IMR-90 (cell line): Measurements from ENCODE around the gene ARPC1A. TPM values are rescaled to one million over a fixed set of nuclear protein-coding genes. Genes with fewer than 3 reads are reported as not detected.

Source experiments
- ATAC-seq: fragments of 200-7000 bp; cut with Tn5 transposase; 2 replicates; pipeline ENCODE4 v1.9.1; 2020; ENCODE audit warnings: low read depth, mild to moderate bottlenecking, moderate library complexity
- BruUV-seq: library from RNA; stranded (reverse); fragments of 400-500 nt; replicated peaks from 2 replicates; lab custom pipeline; 2021; lab: Mats Ljungman, UMichigan
- CTCF ChIA-PET: fragments of 300-600 bp; formaldehyde crosslinking; extraction: SDS; loops from one replicate; lab custom pipeline; 2021; ENCODE audit warnings: antibody characterized with exemption; lab: Yijun Ruan, JAX
- POLR2A ChIA-PET: fragments of 300-600 bp; sonication (Branson Sonifier 250); formaldehyde crosslinking; loops from one replicate; lab custom pipeline; 2022; ENCODE audit warnings: antibody characterized with exemption; ENCODE audit not compliant: unreplicated experiment; lab: Charles Lee
- DNase-seq: peaks from one replicate; pipeline ENCODE4 v3.0.0; 2013
- H2AFZ ChIP-seq: replicated peaks from 2 replicates; pipeline ENCODE3; 2013; ENCODE audit warnings: low read length, mild to moderate bottlenecking; ENCODE audit not compliant: poor library complexity
- H2AK5ac ChIP-seq: 2 replicates; pipeline ENCODE4 v1.6.1; 2013; ENCODE audit warnings: low read depth, low read length, inconsistent platforms
- H2AK9ac ChIP-seq: replicated peaks from 2 replicates; pipeline ENCODE3; 2013; ENCODE audit warnings: mild to moderate bottlenecking, low read depth, low read length, moderate library complexity; ENCODE audit not compliant: poor library complexity
- H2BK120ac ChIP-seq: 2 replicates; pipeline ENCODE4 v1.6.1; 2013; ENCODE audit warnings: low read depth, low read length, inconsistent platforms
- H2BK15ac ChIP-seq: 3 replicates; pipeline ENCODE4 v1.6.1; 2013; ENCODE audit warnings: low read depth, low read length, inconsistent platforms
- H2BK20ac ChIP-seq: 2 replicates; pipeline ENCODE4 v1.6.1; 2013; ENCODE audit warnings: low read depth, mild to moderate bottlenecking, inconsistent platforms, low read length, moderate library complexity
- H2BK5ac ChIP-seq: 2 replicates; pipeline ENCODE4 v1.6.1; 2013; ENCODE audit warnings: mild to moderate bottlenecking, low read depth, low read length, inconsistent platforms; ENCODE audit not compliant: poor library complexity, severe bottlenecking
- H3K14ac ChIP-seq: replicated peaks from 2 replicates; pipeline ENCODE4 v1.6.1; 2013; ENCODE audit warnings: low read depth, low read length, inconsistent platforms
- H3K18ac ChIP-seq: 2 replicates; pipeline ENCODE4 v1.6.1; 2013; ENCODE audit warnings: low read depth, low read length, control low read depth
- H3K23ac ChIP-seq: 2 replicates; pipeline ENCODE4 v1.6.1; 2013; ENCODE audit warnings: low read depth, low read length, inconsistent platforms
- H3K27ac ChIP-seq: 2 replicates; pipeline ENCODE4 v1.5.1; 2013; ENCODE audit warnings: mild to moderate bottlenecking, control low read depth, low read length; ENCODE audit not compliant: insufficient read depth
- H3K27me3 ChIP-seq: 2 replicates; pipeline ENCODE4 v1.6.1; 2013; ENCODE audit warnings: low read length; ENCODE audit not compliant: control insufficient read depth, insufficient read depth
- H3K36me3 ChIP-seq: 2 replicates; pipeline ENCODE4 v1.6.1; 2013; ENCODE audit warnings: low read length, mixed read lengths; ENCODE audit not compliant: control insufficient read depth, insufficient read depth
- H3K4ac ChIP-seq: 2 replicates; pipeline ENCODE4 v1.6.1; 2013; ENCODE audit warnings: low read depth, low read length, inconsistent platforms
- H3K4me1 ChIP-seq: 2 replicates; pipeline ENCODE4 v1.6.1; 2013; ENCODE audit warnings: low read length, mixed read lengths; ENCODE audit not compliant: control insufficient read depth, insufficient read depth
- H3K4me2 ChIP-seq: 2 replicates; pipeline ENCODE4 v1.6.1; 2013; ENCODE audit warnings: low read depth, mild to moderate bottlenecking, control low read depth, low read length, moderate library complexity
- H3K4me3 ChIP-seq: 2 replicates; pipeline ENCODE4 v1.5.1; 2013; ENCODE audit warnings: low read depth, mild to moderate bottlenecking, control low read depth, low read length, moderate library complexity; ENCODE audit not compliant: insufficient read depth
- H3K56ac ChIP-seq: 2 replicates; pipeline ENCODE4 v1.6.1; 2013; ENCODE audit warnings: low read length, inconsistent platforms; ENCODE audit not compliant: insufficient read depth; ENCODE audit errors: extremely low read depth
- H3K79me1 ChIP-seq, 2 experiments: 2 replicates each; pipeline ENCODE4 v1.6.1; 2013; ENCODE audit warnings: low read length in 2 of 2, inconsistent platforms in 1 of 2, low read depth in 1 of 2
- H3K9ac ChIP-seq: 2 replicates; pipeline ENCODE4 v1.6.1; 2013; ENCODE audit warnings: low read depth, low read length, control low read depth
- H3K9me1 ChIP-seq: 2 replicates; pipeline ENCODE4 v1.6.1; 2013; ENCODE audit warnings: low read length, inconsistent platforms; ENCODE audit not compliant: insufficient read depth
- H3K9me3 ChIP-seq: 2 replicates; pipeline ENCODE4 v1.6.1; 2013; ENCODE audit warnings: low read length; ENCODE audit not compliant: control insufficient read depth, insufficient read depth
- H4K20me1 ChIP-seq: 2 replicates; pipeline ENCODE4 v1.6.1; 2013; ENCODE audit warnings: low read length, inconsistent platforms; ENCODE audit not compliant: insufficient read depth
- H4K5ac ChIP-seq: 2 replicates; pipeline ENCODE4 v1.6.1; 2013; ENCODE audit warnings: mild to moderate bottlenecking, low read depth, low read length, control low read depth
- H4K8ac ChIP-seq, 2 experiments: 2 replicates each; pipeline ENCODE4 v1.6.1; 2013; ENCODE audit warnings: low read depth in 2 of 2, low read length in 2 of 2, control low read depth in 1 of 2, inconsistent platforms in 1 of 2
- H4K91ac ChIP-seq: 2 replicates; pipeline ENCODE4 v1.6.1; 2013; ENCODE audit warnings: low read depth, low read length, inconsistent platforms; ENCODE audit not compliant: insufficient read depth
- FOS ChIP-seq: fragments of 150-350 bp; IDR thresholded peaks from 2 replicates; pipeline ENCODE4 v1.6.1; 2016; ENCODE audit warnings: low read depth, low read length
- POLR2A ChIP-seq: IDR thresholded peaks from 2 replicates; pipeline ENCODE4 v1.6.1; 2012; ENCODE audit warnings: mild to moderate bottlenecking, low read depth, low read length
- SMC3 ChIP-seq: fragments of 150-350 bp; IDR thresholded peaks from 2 replicates; pipeline ENCODE4 v1.6.1; 2016; ENCODE audit warnings: low read depth, mild to moderate bottlenecking, antibody characterized with exemption, low read length, moderate library complexity
- USF2 ChIP-seq: fragments of 150-350 bp; IDR thresholded peaks from 2 replicates; pipeline ENCODE4 v1.6.1; 2017; ENCODE audit warnings: mild to moderate bottlenecking, antibody characterized with exemption, low read length, low read depth
- WGBS, 2 experiments: methylation state at CpG; one replicate each; pipeline versions ENCODE4 v1.1.5 to v1.1.7; 2013; ENCODE audit warnings: missing lambda C conversion rate in 2 of 2; ENCODE audit not compliant: insufficient read length in 1 of 2; ENCODE audit errors: extremely low coverage in 2 of 2; 5-methylcytosine and 5-hydroxymethylcytosine counted together
- dilution Hi-C: fragments of 300-500 bp; cut with HindIII; formaldehyde crosslinking; loops from one replicate; pipeline ENCODE4 v1.14.3; 2018; ENCODE audit warnings: low sequenced_read_pairs; ENCODE audit not compliant: unreplicated experiment
- in situ Hi-C: fragments of 300-500 bp; cut with MboI; formaldehyde crosslinking; loops from 3 replicates; pipeline ENCODE4 v1.14.3; 2019; ENCODE audit warnings: low sequenced_read_pairs, inconsistent platforms, mixed read lengths
- intact Hi-C: fragments of 100-400 bp; cut with micrococcal nuclease; formaldehyde crosslinking; loops from 2 replicates; pipeline ENCODE4 v1.10.0; 2022
- polyA plus RNA-seq, 3 experiments: library from polyadenylated mRNA; depleted of rRNA; stranded (reverse); fragments of >200 nt; gene quantifications; 2 replicates each; pipeline ENCODE4 v1.2.3, GENCODE V29; 2012; ENCODE audit warnings: low replicate concordance in 1 of 3
- total RNA-seq: library from RNA; depleted of rRNA; stranded (reverse); fragments of >200 nt; gene quantifications from 2 replicates; pipeline ENCODE4 v1.2.3, GENCODE V29; 2012
- TF ChIP-seq, protein P1 (sequence below): conservative IDR thresholded peaks from 2 replicates; pipeline ENCODE4 v1.5.1; 2012; ENCODE audit warnings: mild to moderate bottlenecking, low read depth, low read length, improper control_type of control experiment

The ARPC1A gene
- total and polyA plus RNA-seq, 2 of the 4 experiments (the other 2 are of a cell fraction) = 253 to 327 TPM

- no peak overlapping the region for H4K91ac ChIP-seq
- H2AK5ac ChIP-seq = no peak overlapping the region
- H3K4me2 ChIP-seq = no peak overlapping the region
- H3K4ac ChIP-seq = no peak overlapping the region
- no peak overlapping the region for H2AK9ac ChIP-seq
- no peak overlapping the region for H3K14ac ChIP-seq
- H3K18ac ChIP-seq = no peak overlapping the region
- 50% methylated on average over 2 of the region's 11 CpGs; no CpG with 5 or more reads in 1 of the 2 experiments for WGBS, 2 experiments
- peaks cover 8% of the 10 kb centered on the region for H3K4me1 ChIP-seq
- no peaks in the 10 kb centered on the region for H3K9me3 ChIP-seq
- H2BK5ac ChIP-seq = no peak overlapping the region
- peaks cover 4% of the 10 kb centered on the region; the same call in 1 of the 2 replicates for H3K9me1 ChIP-seq
- CTCF ChIA-PET = no interaction called here
- ATAC-seq = no peak
- H3K9ac ChIP-seq = no peak overlapping the region
- H2BK120ac ChIP-seq = no peak overlapping the region
- BruUV-seq = no TSS peak
- no peak overlapping the region for H3K56ac ChIP-seq
- H3K27ac ChIP-seq = no peak overlapping the region
- in situ Hi-C loops (no loop called here), dilution Hi-C loops (no loop called here), intact Hi-C loops (no loop called here)
- H3K79me1 ChIP-seq = peaks cover 4 to 36% of the 10 kb centered on the region in 2 experiments
- no peak overlapping the region for H4K5ac ChIP-seq
- H3K36me3 ChIP-seq = peaks cover 9% of the 10 kb centered on the region
- H4K20me1 ChIP-seq = peaks cover 4% of the 10 kb centered on the region; the same call in 1 of the 2 replicates
- H2BK15ac ChIP-seq = no peak overlapping the region
- H4K8ac ChIP-seq = no peak overlapping the region
- no peak overlapping the region for H3K23ac ChIP-seq
- H2BK20ac ChIP-seq = no peak overlapping the region
- POLR2A ChIA-PET = no interaction called here
- DNase-seq = no peak
- H3K27me3 ChIP-seq = no peaks in the 10 kb centered on the region
- TF ChIP-seq POLR2A (no peak), FOS (no peak), USF2 (no peak), SMC3 (no peak)
- TF ChIP-seq, protein P1, sequence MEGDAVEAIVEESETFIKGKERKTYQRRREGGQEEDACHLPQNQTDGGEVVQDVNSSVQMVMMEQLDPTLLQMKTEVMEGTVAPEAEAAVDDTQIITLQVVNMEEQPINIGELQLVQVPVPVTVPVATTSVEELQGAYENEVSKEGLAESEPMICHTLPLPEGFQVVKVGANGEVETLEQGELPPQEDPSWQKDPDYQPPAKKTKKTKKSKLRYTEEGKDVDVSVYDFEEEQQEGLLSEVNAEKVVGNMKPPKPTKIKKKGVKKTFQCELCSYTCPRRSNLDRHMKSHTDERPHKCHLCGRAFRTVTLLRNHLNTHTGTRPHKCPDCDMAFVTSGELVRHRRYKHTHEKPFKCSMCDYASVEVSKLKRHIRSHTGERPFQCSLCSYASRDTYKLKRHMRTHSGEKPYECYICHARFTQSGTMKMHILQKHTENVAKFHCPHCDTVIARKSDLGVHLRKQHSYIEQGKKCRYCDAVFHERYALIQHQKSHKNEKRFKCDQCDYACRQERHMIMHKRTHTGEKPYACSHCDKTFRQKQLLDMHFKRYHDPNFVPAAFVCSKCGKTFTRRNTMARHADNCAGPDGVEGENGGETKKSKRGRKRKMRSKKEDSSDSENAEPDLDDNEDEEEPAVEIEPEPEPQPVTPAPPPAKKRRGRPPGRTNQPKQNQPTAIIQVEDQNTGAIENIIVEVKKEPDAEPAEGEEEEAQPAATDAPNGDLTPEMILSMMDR = no peak
- no peak overlapping the region for H3K4me3 ChIP-seq
- no peak overlapping the region for H2AFZ ChIP-seq
Measured at GRCh38 chr7:99371376-99371920, 45.8 kb downstream of the ARPC1A start.
